Left ventricle myocardium superior (tissue), 1 donor: ENCODE data around the gene XDH. TPM values are rescaled to one million over a fixed set of nuclear protein-coding genes. Genes with fewer than 3 reads are reported as not detected.
A peak's percentile ranks its signal among the peaks of the same experiment; 100 is the strongest.

Experiments used
- ATAC-seq: fragments of 200-7000 bp; cut with Tn5 transposase; one replicate; pipeline ENCODE4 v1.9.1; 2020; ENCODE audit warnings: mild to moderate bottlenecking, moderate library complexity
- DNase-seq: peaks from one replicate; pipeline ENCODE4 v3.0.0-alpha.2; 2020
- intact Hi-C: fragments of 100-400 bp; cut with micrococcal nuclease; formaldehyde crosslinking; loops from one replicate; pipeline ENCODE4 v1.11.0; 2022
- total RNA-seq: library from RNA; stranded (reverse); fragmentation: NEBNext Ultra II Directional; extraction: Animal tissue kit (Norgen Biotek cat#: 25700); gene quantifications from one replicate; pipeline ENCODE4 v1.2.1, GENCODE V29; 2021
- donor health status: DM: no; HTN: yes; CAD: no; lungs with severe emphysema.

The XDH gene
- total RNA-seq, 1 donor from 2014 or later: not detected

DNA sequence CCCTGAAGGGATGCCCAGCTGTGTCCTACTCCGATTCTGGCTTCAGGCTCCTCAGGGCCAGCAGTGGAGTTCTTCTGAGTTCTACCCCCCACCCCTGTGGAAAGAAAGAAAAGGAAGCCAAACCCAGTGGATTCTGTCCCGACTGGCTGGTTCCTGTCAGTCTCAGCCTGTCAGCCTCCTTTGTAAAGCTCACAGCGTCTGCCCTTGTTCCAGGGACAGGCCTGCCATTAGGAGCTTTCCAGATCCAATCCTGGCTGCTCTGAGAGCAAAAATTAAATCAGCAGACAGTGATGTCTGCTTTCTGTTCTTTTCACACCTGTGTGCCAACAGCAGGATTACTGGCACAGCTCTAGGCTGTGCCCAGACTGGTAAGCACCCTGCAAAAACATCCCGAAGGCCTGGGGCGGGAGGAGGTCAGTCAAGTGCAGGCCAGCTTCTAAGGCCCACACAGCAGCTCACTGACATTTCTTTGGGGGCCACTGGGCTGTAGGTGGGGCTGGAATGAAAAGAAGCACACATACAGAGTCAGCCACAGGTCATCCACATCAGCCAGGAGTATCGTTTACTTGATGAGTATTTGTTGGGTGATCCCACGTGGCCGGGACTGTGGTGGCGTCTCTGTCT, 111.5 kb downstream of the XDH start:
- ATAC-seq: peak; percentile 96
- peak; percentile 76 for DNase-seq
- intact Hi-C loops: no loop called here

DNA sequence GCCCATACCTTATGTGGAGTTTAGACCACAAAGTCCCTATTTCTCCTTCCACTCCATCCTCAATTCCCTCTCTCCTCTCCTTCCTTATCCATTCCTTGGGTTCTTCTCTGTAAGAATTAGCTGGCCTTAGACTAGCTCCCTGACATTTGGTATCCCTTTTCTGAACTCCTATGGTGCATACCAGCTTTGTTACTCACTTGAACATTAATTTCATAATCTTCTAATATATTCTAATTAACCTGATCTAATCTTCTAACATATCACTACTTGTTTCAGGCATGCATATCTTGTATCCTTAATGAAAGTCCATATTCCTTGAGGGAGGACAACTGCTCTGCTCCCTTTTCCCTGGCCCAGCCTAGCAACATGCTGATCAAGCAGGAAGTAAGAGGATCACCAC, 114.2 kb downstream of the XDH start:
- DNase-seq: no peak
- ATAC-seq: no peak
- intact Hi-C loops: no loop called here

DNA sequence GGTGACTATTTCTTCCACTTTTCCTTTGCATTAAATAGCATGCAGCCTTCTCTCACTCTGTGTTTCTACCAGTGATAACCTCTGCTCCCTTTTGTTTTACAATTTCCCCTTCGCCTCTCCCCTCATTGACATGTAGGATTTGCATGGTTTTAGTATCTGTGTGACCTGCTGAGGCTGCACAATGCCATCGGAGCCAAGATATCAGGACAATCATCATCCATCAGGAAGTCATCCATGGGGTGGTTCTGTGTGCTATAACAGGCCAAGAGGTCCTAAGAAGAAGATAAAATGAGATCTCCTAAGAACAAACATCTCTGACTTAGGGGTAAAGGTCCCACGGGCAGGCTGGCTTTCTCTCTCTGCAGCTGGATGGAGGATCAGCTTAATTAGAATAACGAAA, 115.0 kb downstream of the XDH start:
- ATAC-seq: no peak
- intact Hi-C loops: no loop called here
- DNase-seq: no peak

DNA sequence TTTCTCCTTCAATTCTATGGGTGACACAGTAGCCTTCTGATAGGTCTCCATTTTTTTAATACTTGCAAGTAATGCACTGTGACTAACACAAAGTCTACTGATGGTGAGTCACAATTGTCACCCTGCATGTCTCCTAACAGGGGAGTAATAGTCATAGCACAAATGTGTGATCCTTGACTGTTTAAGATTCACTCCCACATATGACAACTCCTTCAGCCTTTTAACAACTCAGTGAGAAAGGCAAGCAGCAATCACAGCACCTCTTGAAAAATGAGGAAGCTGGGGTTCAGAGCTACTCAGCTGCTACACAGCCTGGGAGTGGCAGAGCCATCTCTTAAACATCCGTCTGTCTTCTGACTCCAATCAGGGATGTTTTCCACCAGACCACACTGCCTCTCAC, 116.8 kb downstream of the XDH start:
- DNase-seq (no peak), ATAC-seq (no peak)
- intact Hi-C loops: no loop called here

DNA sequence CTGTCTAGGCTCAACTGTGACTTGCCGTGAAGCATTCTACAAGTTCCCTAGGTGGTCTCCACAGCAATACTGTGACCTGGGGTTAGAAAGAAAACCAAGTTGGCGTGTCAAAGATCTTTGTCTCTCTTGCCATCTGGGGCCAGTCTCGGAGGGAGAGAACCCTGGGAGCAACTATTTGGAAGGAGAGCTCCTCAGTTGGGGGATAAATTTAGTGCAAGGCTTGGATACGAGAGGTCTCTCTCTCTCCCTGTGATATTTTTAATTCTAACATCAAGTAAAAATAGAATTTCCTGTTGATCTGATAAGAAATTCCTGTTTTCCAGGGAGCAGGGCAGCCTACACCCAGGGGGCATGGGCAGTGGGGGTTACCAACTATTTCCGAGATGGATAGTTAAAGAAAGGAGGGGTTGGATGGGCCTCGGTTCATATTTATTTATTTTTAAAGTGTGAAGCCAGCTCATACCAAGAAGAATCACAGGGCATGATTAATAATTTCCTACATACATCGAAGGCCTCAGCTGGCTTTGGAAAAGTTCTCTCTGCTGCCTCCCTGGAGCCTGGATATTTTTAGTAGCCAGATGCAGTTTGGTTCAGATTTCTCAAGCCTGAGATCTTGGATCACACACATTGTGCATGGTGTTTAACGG, 117.8 kb downstream of the XDH start:
- intact Hi-C loops: no loop called here
- ATAC-seq: peak; percentile 60
- no peak for DNase-seq

DNA sequence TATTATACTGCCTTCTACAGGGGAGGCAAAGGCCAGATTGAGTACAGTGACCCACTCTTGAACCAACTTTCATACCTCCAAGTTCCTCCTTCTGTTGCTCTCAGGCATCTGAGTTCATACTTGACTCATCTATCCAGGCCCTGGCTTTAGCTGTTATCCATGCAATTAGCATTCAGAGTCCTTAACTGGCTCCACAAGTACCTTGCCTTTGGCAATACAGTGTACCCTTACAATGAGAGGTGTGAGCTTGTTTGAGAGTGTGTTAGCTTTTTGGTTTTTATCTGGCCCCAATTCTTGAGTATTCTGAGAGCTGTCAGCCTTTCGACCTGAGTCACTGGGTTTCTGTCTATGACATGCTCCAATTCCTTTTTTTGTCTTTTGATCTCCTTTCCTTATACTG, 120.3 kb downstream of the XDH start:
- no peak for DNase-seq
- peak; percentile 32 for ATAC-seq
- intact Hi-C loops: no loop called here

DNA sequence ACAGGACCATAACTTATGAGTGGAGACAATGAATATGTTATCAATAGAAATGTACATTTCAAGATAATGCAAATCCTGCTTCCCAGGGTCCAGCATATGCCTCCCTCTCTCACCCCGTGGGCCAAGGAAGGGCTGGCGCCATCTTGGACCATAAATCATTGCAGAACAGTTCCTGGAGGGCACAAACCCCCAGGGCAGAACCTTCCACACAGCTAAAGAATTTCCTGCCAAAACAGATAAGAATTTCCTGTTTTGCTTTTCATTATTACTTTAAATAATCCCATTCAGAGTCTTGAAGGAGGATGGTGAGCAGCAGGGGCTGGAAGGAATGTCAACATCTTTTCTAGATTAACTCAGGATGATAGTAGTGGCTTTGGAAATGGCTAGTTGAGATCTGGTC, 126.9 kb downstream of the XDH start:
- intact Hi-C loops: no loop called here
- no peak for DNase-seq
- ATAC-seq: no peak

DNA sequence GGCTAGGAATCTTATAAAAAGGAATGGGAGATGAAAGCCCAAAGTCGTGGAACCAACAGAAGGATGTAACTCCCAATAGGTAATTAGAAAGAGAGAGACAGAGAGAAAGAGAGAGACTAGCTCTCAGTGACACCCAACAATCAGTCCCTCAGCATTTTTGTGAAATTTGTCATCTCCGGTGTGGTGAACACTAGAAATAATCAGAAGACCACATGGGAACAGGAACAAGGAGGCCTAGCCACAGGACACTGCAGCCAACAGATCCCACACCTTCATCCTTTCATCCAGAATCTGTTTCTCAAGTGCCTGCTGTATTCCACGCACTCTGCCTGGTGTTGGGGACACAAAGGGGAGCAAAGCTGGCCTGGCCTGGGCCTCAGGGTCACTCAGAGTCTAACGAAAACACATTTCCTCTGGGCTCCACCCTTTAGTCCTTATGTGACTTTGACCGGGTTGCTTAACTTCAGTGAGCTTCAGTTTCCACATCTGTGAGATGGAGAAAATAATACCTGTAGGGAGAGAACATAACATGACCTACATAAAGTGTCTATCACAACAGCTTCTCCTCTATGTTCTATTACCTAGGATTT, 127.5 kb downstream of the XDH start:
- DNase-seq: no peak
- no peak for ATAC-seq
- intact Hi-C loops: no loop called here

DNA sequence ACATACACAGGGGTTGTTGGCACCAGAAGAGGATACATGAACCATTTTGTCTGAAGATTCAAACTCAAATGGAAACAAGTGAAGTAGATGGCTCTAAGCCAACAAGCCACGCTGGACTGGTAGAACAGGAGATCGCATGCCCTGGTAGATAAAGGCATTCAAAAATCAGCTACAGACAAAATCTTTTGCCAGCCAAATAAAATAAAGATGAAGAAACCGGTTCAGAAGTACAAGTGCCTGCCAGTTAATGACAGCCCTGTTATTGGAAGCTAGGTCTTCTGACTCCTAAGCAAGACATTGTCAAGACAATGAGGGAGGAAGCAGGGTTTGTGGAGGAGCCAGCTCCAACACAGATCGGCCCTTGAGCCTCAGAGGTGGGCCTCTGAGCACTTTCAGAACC, 128.3 kb downstream of the XDH start:
- DNase-seq (no peak), ATAC-seq (no peak)
- intact Hi-C loops: no loop called here

Other genes with a start within 250 kb of the XDH start
- 0.42 TPM for gene CAPN14, start 197.2 kb downstream of the XDH start, total RNA-seq
- 32.4 TPM for gene EHD3, start 180.6 kb downstream of the XDH start, total RNA-seq
- not detected for gene SRD5A2, start 166.2 kb upstream of the XDH start, total RNA-seq